ENCODE measurements around the gene EGLN3.

GRCh38 chr14:33943096-33943883 lies 7.6 kb downstream of the EGLN3 start:
- TF ChIP-seq CTCF (IDR thresholded peaks at IDR 0.05) (no peak), POLR2A (IDR thresholded peaks at IDR 0.05) (no peak), EP300 (IDR thresholded peaks at IDR 0.05) (no peak)
